HL-60 (cell line): ENCODE data around the gene RBPJ.

ENCODE experiments used
- DNase-seq, 2 experiments: peaks; one replicate each; pipeline ENCODE4 v3.0.0-alpha.2; 2010 to 2020; ENCODE audit warnings: low read depth in 1 of 2, low spot score in 1 of 2
- H3K27ac ChIP-seq: fragments of 250-450 bp; sonication (Bioruptor Pico); replicated peaks from 2 replicates; pipeline ENCODE4 v1.5.1; 2020; ENCODE audit warnings: mild to moderate bottlenecking, moderate library complexity
- H3K27me3 ChIP-seq: fragments of 250-450 bp; sonication (Bioruptor Pico); 2 replicates; pipeline ENCODE4 v1.5.1; 2021; ENCODE audit warnings: mild to moderate bottlenecking, moderate library complexity; ENCODE audit not compliant: insufficient read depth, poor library complexity, severe bottlenecking
- H3K4me3 ChIP-seq: replicated peaks from 2 replicates; pipeline ENCODE4 v1.5.1; 2011; ENCODE audit warnings: mild to moderate bottlenecking, control low read depth, low read length; ENCODE audit not compliant: insufficient read depth
- GABPA ChIP-seq: IDR thresholded peaks from 2 replicates; pipeline ENCODE4 v1.6.1; 2012; ENCODE audit warnings: low read depth
- POLR2AphosphoS5 ChIP-seq: IDR thresholded peaks from 2 replicates; pipeline ENCODE4 v1.6.1; 2012; ENCODE audit warnings: low read depth
- SPI1 ChIP-seq: IDR thresholded peaks from 2 replicates; pipeline ENCODE4 v1.6.1; 2012; ENCODE audit warnings: low read depth, mild to moderate bottlenecking, borderline replicate concordance
- TF ChIP-seq, protein P1 (sequence below): IDR thresholded peaks from 2 replicates; pipeline ENCODE4 v1.6.1; 2012; ENCODE audit warnings: low read depth; ENCODE audit not compliant: insufficient replicate concordance
- TF ChIP-seq, protein P2 (sequence below): IDR thresholded peaks from one replicate; pipeline ENCODE4 v1.5.1; 2011; ENCODE audit warnings: low read length, control low read depth, inconsistent platforms; ENCODE audit not compliant: insufficient read depth

The RBPJ gene

DNA sequence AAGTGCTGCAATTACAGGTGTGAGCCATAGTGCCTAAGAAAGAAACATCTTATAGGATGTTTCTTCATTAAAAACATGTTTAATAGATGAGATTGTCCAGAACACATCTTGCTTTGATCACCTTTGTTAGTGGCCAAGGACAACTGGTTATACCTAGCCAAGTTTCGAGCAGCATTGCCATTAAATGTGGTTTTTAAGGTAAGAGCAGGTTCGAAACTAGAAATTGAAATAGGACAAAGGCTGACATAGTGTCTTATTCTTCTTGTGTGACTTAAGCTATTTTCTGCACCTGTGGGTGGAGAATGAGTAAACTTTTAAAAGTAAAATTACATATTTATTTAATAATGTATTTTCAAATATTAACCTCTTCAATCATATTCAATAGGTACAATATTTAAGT, 59.0 kb downstream of the RBPJ start:
- Histone ChIP-seq H3K4me3 (no peak overlapping the region), H3K27me3 (no peaks in the 10 kb centered on the region), H3K27ac (no peak overlapping the region)
- TF ChIP-seq SPI1 (no peak), POLR2AphosphoS5 (no peak), GABPA (no peak)
- TF ChIP-seq, protein P1, sequence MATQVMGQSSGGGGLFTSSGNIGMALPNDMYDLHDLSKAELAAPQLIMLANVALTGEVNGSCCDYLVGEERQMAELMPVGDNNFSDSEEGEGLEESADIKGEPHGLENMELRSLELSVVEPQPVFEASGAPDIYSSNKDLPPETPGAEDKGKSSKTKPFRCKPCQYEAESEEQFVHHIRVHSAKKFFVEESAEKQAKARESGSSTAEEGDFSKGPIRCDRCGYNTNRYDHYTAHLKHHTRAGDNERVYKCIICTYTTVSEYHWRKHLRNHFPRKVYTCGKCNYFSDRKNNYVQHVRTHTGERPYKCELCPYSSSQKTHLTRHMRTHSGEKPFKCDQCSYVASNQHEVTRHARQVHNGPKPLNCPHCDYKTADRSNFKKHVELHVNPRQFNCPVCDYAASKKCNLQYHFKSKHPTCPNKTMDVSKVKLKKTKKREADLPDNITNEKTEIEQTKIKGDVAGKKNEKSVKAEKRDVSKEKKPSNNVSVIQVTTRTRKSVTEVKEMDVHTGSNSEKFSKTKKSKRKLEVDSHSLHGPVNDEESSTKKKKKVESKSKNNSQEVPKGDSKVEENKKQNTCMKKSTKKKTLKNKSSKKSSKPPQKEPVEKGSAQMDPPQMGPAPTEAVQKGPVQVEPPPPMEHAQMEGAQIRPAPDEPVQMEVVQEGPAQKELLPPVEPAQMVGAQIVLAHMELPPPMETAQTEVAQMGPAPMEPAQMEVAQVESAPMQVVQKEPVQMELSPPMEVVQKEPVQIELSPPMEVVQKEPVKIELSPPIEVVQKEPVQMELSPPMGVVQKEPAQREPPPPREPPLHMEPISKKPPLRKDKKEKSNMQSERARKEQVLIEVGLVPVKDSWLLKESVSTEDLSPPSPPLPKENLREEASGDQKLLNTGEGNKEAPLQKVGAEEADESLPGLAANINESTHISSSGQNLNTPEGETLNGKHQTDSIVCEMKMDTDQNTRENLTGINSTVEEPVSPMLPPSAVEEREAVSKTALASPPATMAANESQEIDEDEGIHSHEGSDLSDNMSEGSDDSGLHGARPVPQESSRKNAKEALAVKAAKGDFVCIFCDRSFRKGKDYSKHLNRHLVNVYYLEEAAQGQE: no peak
- TF ChIP-seq, protein P2, sequence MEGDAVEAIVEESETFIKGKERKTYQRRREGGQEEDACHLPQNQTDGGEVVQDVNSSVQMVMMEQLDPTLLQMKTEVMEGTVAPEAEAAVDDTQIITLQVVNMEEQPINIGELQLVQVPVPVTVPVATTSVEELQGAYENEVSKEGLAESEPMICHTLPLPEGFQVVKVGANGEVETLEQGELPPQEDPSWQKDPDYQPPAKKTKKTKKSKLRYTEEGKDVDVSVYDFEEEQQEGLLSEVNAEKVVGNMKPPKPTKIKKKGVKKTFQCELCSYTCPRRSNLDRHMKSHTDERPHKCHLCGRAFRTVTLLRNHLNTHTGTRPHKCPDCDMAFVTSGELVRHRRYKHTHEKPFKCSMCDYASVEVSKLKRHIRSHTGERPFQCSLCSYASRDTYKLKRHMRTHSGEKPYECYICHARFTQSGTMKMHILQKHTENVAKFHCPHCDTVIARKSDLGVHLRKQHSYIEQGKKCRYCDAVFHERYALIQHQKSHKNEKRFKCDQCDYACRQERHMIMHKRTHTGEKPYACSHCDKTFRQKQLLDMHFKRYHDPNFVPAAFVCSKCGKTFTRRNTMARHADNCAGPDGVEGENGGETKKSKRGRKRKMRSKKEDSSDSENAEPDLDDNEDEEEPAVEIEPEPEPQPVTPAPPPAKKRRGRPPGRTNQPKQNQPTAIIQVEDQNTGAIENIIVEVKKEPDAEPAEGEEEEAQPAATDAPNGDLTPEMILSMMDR: no peak
- DNase-seq: no peak

DNA sequence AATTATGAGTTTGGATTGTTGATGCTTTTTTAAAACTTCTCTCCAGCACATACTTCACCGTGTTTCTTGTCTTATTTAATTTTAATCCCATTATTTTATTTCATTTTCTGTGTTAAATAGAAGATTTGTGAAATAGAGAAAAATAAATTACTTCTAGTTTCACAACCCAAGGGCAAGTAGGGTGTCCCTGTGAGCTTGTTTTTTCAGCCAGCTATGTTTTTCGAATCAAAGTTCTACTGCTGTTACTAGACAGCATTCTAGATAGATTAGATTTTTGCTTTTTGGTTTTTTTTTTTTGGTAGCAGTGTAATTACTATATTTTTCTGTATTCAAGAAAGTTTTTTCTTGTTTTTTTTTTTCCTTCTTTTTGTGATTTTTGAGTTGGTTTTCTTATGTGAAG, 59.9 kb downstream of the RBPJ start:
- no peak for DNase-seq
- no peak overlapping the region for H3K4me3 ChIP-seq
- TF ChIP-seq POLR2AphosphoS5: no peak
- TF ChIP-seq, protein P1: no peak
- no peak for TF ChIP-seq GABPA
- TF ChIP-seq, protein P2: no peak
- no peak for TF ChIP-seq SPI1

DNA sequence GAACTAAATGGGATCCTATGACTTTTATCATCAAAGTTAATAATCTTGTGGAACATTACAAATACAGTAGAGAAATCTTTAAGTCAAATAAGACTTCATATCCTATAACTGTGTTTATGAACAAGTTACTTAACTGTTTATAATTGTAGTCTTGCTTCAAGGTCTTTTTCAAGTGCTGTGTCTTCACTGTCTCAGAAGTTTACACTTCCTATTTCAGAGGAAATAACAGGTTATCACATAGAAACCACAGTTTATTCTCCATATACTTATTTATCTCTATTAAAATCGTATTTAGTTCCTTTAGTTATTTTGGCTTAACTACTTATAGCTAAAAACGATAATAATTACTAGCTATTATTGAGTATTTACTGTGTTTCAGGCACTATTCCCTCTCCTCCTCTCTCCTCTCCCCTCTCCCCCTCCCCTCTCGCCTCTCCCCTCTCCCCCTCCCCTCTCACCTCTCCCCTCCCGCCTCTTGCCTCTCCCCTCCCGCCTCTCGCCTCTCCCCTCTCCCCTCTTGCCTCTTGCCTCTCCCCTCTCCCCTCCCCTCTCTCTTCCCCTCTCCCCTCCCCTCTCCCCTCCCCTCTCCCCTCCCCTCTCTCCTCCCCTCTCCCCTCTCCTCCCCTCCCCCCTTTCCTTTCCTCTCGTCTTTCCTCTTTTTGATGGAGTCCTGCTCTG, 63.7 kb downstream of the RBPJ start:
- no peak for DNase-seq
- Histone ChIP-seq H3K27ac (no peak overlapping the region), H3K4me3 (no peak overlapping the region), H3K27me3 (no peaks in the 10 kb centered on the region)
- TF ChIP-seq, protein P1: no peak
- no peak for TF ChIP-seq POLR2AphosphoS5
- TF ChIP-seq SPI1: no peak
- no peak for TF ChIP-seq GABPA
- TF ChIP-seq, protein P2: no peak

More for the DNA sequence above, 59.9 kb downstream of the RBPJ start:
- H3K27me3 ChIP-seq: no peaks in the 10 kb centered on the region
- no peak overlapping the region for H3K27ac ChIP-seq
